ENCODE measurements around the gene TRPV4.

DNA sequence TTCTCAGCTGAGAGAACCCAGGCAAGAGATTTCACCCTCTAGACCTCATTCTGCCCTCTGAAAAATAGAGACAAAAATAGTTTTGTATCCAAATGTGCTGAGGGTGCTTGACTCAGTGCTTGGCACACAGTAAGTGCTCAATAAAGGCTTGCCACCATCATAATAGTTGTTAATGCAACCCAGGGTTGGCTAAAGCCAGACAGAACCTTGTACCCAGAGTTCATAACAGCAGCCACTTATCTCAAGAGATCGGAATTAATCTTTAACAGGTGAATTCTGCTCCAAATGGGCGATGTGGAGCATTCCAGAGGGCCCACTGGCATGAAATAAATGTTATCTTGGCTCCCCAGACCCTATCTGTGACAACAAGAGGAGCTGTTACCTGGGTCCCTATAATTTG, 2.9 kb downstream of the TRPV4 start:
- TF ChIP-seq, protein P1, sequence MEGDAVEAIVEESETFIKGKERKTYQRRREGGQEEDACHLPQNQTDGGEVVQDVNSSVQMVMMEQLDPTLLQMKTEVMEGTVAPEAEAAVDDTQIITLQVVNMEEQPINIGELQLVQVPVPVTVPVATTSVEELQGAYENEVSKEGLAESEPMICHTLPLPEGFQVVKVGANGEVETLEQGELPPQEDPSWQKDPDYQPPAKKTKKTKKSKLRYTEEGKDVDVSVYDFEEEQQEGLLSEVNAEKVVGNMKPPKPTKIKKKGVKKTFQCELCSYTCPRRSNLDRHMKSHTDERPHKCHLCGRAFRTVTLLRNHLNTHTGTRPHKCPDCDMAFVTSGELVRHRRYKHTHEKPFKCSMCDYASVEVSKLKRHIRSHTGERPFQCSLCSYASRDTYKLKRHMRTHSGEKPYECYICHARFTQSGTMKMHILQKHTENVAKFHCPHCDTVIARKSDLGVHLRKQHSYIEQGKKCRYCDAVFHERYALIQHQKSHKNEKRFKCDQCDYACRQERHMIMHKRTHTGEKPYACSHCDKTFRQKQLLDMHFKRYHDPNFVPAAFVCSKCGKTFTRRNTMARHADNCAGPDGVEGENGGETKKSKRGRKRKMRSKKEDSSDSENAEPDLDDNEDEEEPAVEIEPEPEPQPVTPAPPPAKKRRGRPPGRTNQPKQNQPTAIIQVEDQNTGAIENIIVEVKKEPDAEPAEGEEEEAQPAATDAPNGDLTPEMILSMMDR (conservative IDR thresholded peaks at IDR 0.05; ENCODE audit: low read depth in 2 of 2), result no peak
- no peak for TF ChIP-seq CREB1 (CRISPR knock-in tag; IDR thresholded peaks at IDR 0.05; ENCODE audit: low read depth)
- TF ChIP-seq POLR2AphosphoS5 (IDR thresholded peaks at IDR 0.05; ENCODE audit: low read depth), result no peak
- TF ChIP-seq, protein P2, sequence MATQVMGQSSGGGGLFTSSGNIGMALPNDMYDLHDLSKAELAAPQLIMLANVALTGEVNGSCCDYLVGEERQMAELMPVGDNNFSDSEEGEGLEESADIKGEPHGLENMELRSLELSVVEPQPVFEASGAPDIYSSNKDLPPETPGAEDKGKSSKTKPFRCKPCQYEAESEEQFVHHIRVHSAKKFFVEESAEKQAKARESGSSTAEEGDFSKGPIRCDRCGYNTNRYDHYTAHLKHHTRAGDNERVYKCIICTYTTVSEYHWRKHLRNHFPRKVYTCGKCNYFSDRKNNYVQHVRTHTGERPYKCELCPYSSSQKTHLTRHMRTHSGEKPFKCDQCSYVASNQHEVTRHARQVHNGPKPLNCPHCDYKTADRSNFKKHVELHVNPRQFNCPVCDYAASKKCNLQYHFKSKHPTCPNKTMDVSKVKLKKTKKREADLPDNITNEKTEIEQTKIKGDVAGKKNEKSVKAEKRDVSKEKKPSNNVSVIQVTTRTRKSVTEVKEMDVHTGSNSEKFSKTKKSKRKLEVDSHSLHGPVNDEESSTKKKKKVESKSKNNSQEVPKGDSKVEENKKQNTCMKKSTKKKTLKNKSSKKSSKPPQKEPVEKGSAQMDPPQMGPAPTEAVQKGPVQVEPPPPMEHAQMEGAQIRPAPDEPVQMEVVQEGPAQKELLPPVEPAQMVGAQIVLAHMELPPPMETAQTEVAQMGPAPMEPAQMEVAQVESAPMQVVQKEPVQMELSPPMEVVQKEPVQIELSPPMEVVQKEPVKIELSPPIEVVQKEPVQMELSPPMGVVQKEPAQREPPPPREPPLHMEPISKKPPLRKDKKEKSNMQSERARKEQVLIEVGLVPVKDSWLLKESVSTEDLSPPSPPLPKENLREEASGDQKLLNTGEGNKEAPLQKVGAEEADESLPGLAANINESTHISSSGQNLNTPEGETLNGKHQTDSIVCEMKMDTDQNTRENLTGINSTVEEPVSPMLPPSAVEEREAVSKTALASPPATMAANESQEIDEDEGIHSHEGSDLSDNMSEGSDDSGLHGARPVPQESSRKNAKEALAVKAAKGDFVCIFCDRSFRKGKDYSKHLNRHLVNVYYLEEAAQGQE (IDR thresholded peaks at IDR 0.05; ENCODE audit: unreplicated experiment), result no peak
- no peak for TF ChIP-seq NANOG (IDR thresholded peaks at IDR 0.05; ENCODE audit: borderline replicate concordance)
- no peak for TF ChIP-seq JUNB (IDR thresholded peaks at IDR 0.05; ENCODE audit: unreplicated experiment)

Data from GM23338 (cell line).